Measurements from ENCODE around the gene PARK7. TPM values are rescaled to one million over a fixed set of nuclear protein-coding genes. Genes with fewer than 3 reads are reported as not detected.

PARK7 gene
- total RNA-seq, 1 experiment from 2014 or later = 370 TPM

- RAD21 ChIA-PET (ENCODE audit: low non-redundant PET in 1 of 2, low total read pairs in 2 of 2, uncharacterized antibody in 2 of 2, unreplicated experiment in 2 of 2) = no interaction called here
- DNase-seq (ENCODE audit: low read depth, low spot score) (no peak), ATAC-seq (no peak)
- peaks cover 0 to 6% of the 10 kb centered on the region in 2 experiments; a peak in 2 of 4 replicates for H3K4me1 ChIP-seq (ENCODE audit: control insufficient read depth in 1 of 2, insufficient read depth in 2 of 2, low read length in 2 of 2)
- no peak overlapping the region for H3K4me2 ChIP-seq (ENCODE audit: low read length)
- intact Hi-C loops (cut with micrococcal nuclease) = no loop called here
- TF ChIP-seq SIN3A (IDR thresholded peaks at IDR 0.05; ENCODE audit: low read depth) = no peak
- TF ChIP-seq CEBPB (IDR thresholded peaks at IDR 0.05; ENCODE audit: low read depth) = no peak
- no peak for TF ChIP-seq ZFX (IDR thresholded peaks at IDR 0.05)
- no peak for TF ChIP-seq SP1 (IDR thresholded peaks at IDR 0.05; ENCODE audit: low read depth)
- TF ChIP-seq RAD21 (IDR thresholded peaks at IDR 0.05; ENCODE audit: low read depth) = no peak
- H3K36me3 ChIP-seq (ENCODE audit: control insufficient read depth in 1 of 2, insufficient read depth in 2 of 2, low read length in 2 of 2) = no peaks in the 10 kb centered on the region; a peak in 1 of 4 replicates
- H3K79me2 ChIP-seq (ENCODE audit: insufficient read depth, low read length) = no peaks in the 10 kb centered on the region
- H3K9me3 ChIP-seq (ENCODE audit: control insufficient read depth in 1 of 2, insufficient read depth in 1 of 2, low read depth in 1 of 2, low read length in 2 of 2) = no peaks in the 10 kb centered on the region
- BruUV-seq (replicated peaks) = no TSS peak
- POLR2A ChIA-PET = interaction anchor here (1.1 kb wide), 1 partner anchor 14 kb away, joined by 3 read pairs; no protein-coding TSS in a partner anchor
- no peaks in the 10 kb centered on the region for H3K27me3 ChIP-seq (ENCODE audit: insufficient read depth, low read length)
- no peaks in the 10 kb centered on the region for H3K9me2 ChIP-seq (ENCODE audit: insufficient read depth)
- no peaks in the 10 kb centered on the region for H4K20me1 ChIP-seq (ENCODE audit: insufficient read depth)
- CTCF ChIA-PET = no interaction called here
- no peak overlapping the region for H2AFZ ChIP-seq (ENCODE audit: low read depth, low read length, poor library complexity, severe bottlenecking)
- no peak overlapping the region for H3K9ac ChIP-seq (ENCODE audit: low read length)
- no peak overlapping the region for H3K27ac ChIP-seq (ENCODE audit: low read depth, low read length)
- no peak overlapping the region for H3K4me3 ChIP-seq (replicated peaks in 1 of 2; ENCODE audit: low read depth in 1 of 2, low read length in 2 of 2)
These were observed 30.3 kb downstream of the PARK7 start for GRCh38 chr1:7991504-7992440.

- TF ChIP-seq RAD21 (IDR thresholded peaks at IDR 0.05; ENCODE audit: low read depth) = no peak
- no peak for TF ChIP-seq SIN3A (IDR thresholded peaks at IDR 0.05; ENCODE audit: low read depth)
- no peak for TF ChIP-seq POLR2A (IDR thresholded peaks at IDR 0.05; ENCODE audit: borderline replicate concordance, extremely low read depth, insufficient read depth, insufficient read length)
- no peak for TF ChIP-seq EZH2phosphoT487 (IDR thresholded peaks at IDR 0.05; ENCODE audit: borderline replicate concordance)
- no peak for TF ChIP-seq ZFX (IDR thresholded peaks at IDR 0.05)
- no peak for TF ChIP-seq ZNF274 (IDR thresholded peaks at IDR 0.05; ENCODE audit: low read depth, low read length)
- no peak for TF ChIP-seq MAX (IDR thresholded peaks at IDR 0.05)
- TF ChIP-seq CTCF (IDR thresholded peaks at IDR 0.05 in 2 of 3, conservative IDR thresholded peaks at IDR 0.05 in 1 of 3; ENCODE audit: borderline replicate concordance in 1 of 3, insufficient read depth in 1 of 3, low read depth in 2 of 3, low read length in 2 of 3) = no peak
- no peak for TF ChIP-seq CEBPB (IDR thresholded peaks at IDR 0.05; ENCODE audit: low read depth)
- no peak for TF ChIP-seq JUND (IDR thresholded peaks at IDR 0.05)
- TF ChIP-seq FOSL1 (IDR thresholded peaks at IDR 0.05; ENCODE audit: low read depth) = no peak
- TF ChIP-seq ATF3 (IDR thresholded peaks at IDR 0.05) = no peak
- Histone ChIP-seq H3K4me2 (ENCODE audit: low read length) (no peak overlapping the region), H3K27me3 (ENCODE audit: insufficient read depth, low read length) (no peaks in the 10 kb centered on the region), H3K9me2 (ENCODE audit: insufficient read depth) (no peaks in the 10 kb centered on the region), H3K4me1 (ENCODE audit: control insufficient read depth in 1 of 2, insufficient read depth in 2 of 2, low read length in 2 of 2) (peaks cover 0 to 6% of the 10 kb centered on the region in 2 experiments; a peak in 2 of 4 replicates), H2AFZ (ENCODE audit: low read depth, low read length, poor library complexity, severe bottlenecking) (no peak overlapping the region), H3K27ac (ENCODE audit: low read depth, low read length) (no peak overlapping the region), H3K36me3 (ENCODE audit: control insufficient read depth in 1 of 2, insufficient read depth in 2 of 2, low read length in 2 of 2) (no peaks in the 10 kb centered on the region; a peak in 1 of 4 replicates), H4K20me1 (ENCODE audit: insufficient read depth) (no peaks in the 10 kb centered on the region), H3K9ac (ENCODE audit: low read length) (no peak overlapping the region), H3K9me3 (ENCODE audit: control insufficient read depth in 1 of 2, insufficient read depth in 1 of 2, low read depth in 1 of 2, low read length in 2 of 2) (no peaks in the 10 kb centered on the region), H3K79me2 (ENCODE audit: insufficient read depth, low read length) (no peaks in the 10 kb centered on the region), H3K4me3 (replicated peaks in 1 of 2; ENCODE audit: low read depth in 1 of 2, low read length in 2 of 2) (no peak overlapping the region)
- ChIA-PET POLR2A (no interaction called here), RAD21 (ENCODE audit: low non-redundant PET in 1 of 2, low total read pairs in 2 of 2, uncharacterized antibody in 2 of 2, unreplicated experiment in 2 of 2) (no interaction called here), CTCF (no interaction called here)
- intact Hi-C loops (cut with micrococcal nuclease) = no loop called here
- no peak for DNase-seq (ENCODE audit: low read depth, low spot score)
- no peak for ATAC-seq
- BruUV-seq (replicated peaks) = no TSS peak
These were observed 31.4 kb downstream of the PARK7 start for GRCh38 chr1:7992885-7993284.
